NCI-H1694 (cell line): ENCODE results near the gene RBMS1.

Experiments used
- DNase-seq: peaks from one replicate; lab custom pipeline; 2025; lab: John Stamatoyannopoulos, UW

Gene RBMS1

GRCh38 chr2:160408173-160408958, 85.2 kb downstream of the RBMS1 start:
- DNase-seq, result no peak

- no peak for DNase-seq
Observed at GRCh38 chr2:160407393-160408172, 86.0 kb downstream of the RBMS1 start.

- DNase-seq, result no peak
Observed at GRCh38 chr2:160406591-160407392, 86.8 kb downstream of the RBMS1 start.

- DNase-seq, result no peak
Observed at GRCh38 chr2:160405077-160405867, 88.3 kb downstream of the RBMS1 start.

GRCh38 chr2:160402997-160403979, 90.3 kb downstream of the RBMS1 start:
- DNase-seq, result no peak

GRCh38 chr2:160402501-160402900, 91.1 kb downstream of the RBMS1 start:
- no peak for DNase-seq

- DNase-seq, result no peak
Observed at GRCh38 chr2:160401895-160402294, 91.7 kb downstream of the RBMS1 start.

GRCh38 chr2:160399880-160400279, 93.7 kb downstream of the RBMS1 start:
- no peak for DNase-seq

GRCh38 chr2:160397530-160397865, 96.1 kb downstream of the RBMS1 start:
- DNase-seq, result no peak

- DNase-seq, result no peak
Observed at GRCh38 chr2:160394153-160394552, 99.5 kb downstream of the RBMS1 start.

GRCh38 chr2:160392201-160392600, 101.4 kb downstream of the RBMS1 start:
- no peak for DNase-seq

- no peak for DNase-seq
Observed at GRCh38 chr2:160390544-160391455, 102.8 kb downstream of the RBMS1 start.

- no peak for DNase-seq
Observed at GRCh38 chr2:160389875-160390274, 103.7 kb downstream of the RBMS1 start.

GRCh38 chr2:160388464-160389263, 104.9 kb downstream of the RBMS1 start:
- no peak for DNase-seq

- DNase-seq, result no peak
Observed at GRCh38 chr2:160387558-160388262, 105.9 kb downstream of the RBMS1 start.

- DNase-seq, result no peak
Observed at GRCh38 chr2:160384791-160385190, 108.8 kb downstream of the RBMS1 start.

GRCh38 chr2:160381425-160381951, 112.1 kb downstream of the RBMS1 start:
- no peak for DNase-seq

- no peak for DNase-seq
Observed at GRCh38 chr2:160380611-160381010, 113.0 kb downstream of the RBMS1 start.
